AG04450 (cell line): ENCODE data around the gene RSPH4A. TPM values are rescaled to one million over a fixed set of nuclear protein-coding genes. Genes with fewer than 3 reads are reported as not detected.

Experiments used
- CTCF ChIA-PET: fragments of 300-600, 350-600 bp; formaldehyde crosslinking; extraction: SDS; loops from one replicate; lab custom pipeline; 2022; ENCODE audit warnings: antibody characterized with exemption, inconsistent platforms; lab: Charles Lee
- POLR2A ChIA-PET: fragments of 350-600 bp; formaldehyde crosslinking; extraction: SDS; loops from one replicate; lab custom pipeline; 2021; ENCODE audit warnings: antibody characterized with exemption, inconsistent platforms; lab: Yijun Ruan, JAX
- DNase-seq: peaks from one replicate; pipeline ENCODE4 v3.0.0-alpha.2; 2011; ENCODE audit warnings: low read depth, low spot score
- H3K27ac ChIP-seq: one replicate; pipeline ENCODE4 v1.5.1; 2012; ENCODE audit warnings: low read depth, low read length, control low read depth
- H3K27me3 ChIP-seq: one replicate; pipeline ENCODE4 v1.6.0; 2012; ENCODE audit warnings: low read length; ENCODE audit not compliant: control insufficient read depth, insufficient read depth
- H3K4me3 ChIP-seq: 2 replicates; pipeline ENCODE4 v1.5.1; 2011; ENCODE audit warnings: mild to moderate bottlenecking, low read depth, low read length, control low read depth
- H3K9me3 ChIP-seq: 2 replicates; pipeline ENCODE4 v1.5.1; 2012; ENCODE audit warnings: low read length; ENCODE audit not compliant: control insufficient read depth, insufficient read depth
- polyA plus RNA-seq: library from polyadenylated mRNA; depleted of rRNA; stranded (reverse); fragments of >200 nt; gene quantifications from 2 replicates; pipeline ENCODE4 v1.2.3, GENCODE V29; 2011; rRNA removed
- TF ChIP-seq, protein P1 (sequence below): IDR thresholded peaks from 2 replicates; pipeline ENCODE4 v1.5.1; 2011; ENCODE audit warnings: low read depth, low read length, control low read depth, inconsistent platforms

The RSPH4A gene
- polyA plus RNA-seq, 1 experiment = 0.09 TPM

DNA sequence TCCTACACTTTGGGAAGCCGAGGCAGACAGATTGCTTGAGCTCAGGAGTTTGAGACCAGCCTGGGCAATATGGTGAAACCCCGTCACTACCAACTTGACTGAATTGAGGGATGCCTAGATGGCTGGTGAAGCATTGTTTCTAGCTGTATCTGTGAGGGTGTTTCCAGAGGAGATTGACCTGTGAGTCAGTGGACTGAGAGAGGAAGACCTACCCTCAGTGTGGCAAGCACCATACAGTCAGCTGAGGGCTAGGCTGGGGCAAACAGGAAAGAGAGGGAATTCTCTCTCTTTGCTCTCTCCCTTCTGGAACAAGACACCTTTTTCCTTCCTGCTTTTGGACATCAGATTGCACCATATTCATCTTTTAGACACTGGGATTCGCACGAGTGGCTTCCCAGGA, 56.0 kb downstream of the RSPH4A start:
- ChIA-PET POLR2A (no interaction called here), CTCF (no interaction called here)
- no peak overlapping the region for H3K27ac ChIP-seq

DNA sequence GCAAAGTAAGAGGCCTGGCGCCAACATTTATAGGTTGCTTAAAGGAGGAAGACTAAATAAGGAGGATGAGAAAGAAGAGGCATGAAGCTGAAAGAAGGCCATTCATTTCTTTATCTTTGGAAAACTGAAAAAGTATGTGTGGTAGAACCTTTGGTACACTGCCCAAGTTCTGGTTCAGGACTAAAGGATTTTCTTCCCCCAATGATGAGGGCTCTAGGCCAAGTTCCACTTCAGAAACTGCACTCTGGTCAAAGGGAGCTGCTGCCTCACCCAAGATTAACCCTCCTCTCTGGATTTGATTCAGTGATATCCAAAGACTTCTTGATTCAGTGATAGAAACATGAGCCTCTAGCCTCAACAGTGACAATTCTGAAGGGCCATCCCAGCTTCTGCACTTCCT, 59.7 kb downstream of the RSPH4A start:
- DNase-seq = no peak
- CTCF ChIA-PET = no interaction called here

More for the DNA sequence above, 56.0 kb downstream of the RSPH4A start:
- TF ChIP-seq, protein P1, sequence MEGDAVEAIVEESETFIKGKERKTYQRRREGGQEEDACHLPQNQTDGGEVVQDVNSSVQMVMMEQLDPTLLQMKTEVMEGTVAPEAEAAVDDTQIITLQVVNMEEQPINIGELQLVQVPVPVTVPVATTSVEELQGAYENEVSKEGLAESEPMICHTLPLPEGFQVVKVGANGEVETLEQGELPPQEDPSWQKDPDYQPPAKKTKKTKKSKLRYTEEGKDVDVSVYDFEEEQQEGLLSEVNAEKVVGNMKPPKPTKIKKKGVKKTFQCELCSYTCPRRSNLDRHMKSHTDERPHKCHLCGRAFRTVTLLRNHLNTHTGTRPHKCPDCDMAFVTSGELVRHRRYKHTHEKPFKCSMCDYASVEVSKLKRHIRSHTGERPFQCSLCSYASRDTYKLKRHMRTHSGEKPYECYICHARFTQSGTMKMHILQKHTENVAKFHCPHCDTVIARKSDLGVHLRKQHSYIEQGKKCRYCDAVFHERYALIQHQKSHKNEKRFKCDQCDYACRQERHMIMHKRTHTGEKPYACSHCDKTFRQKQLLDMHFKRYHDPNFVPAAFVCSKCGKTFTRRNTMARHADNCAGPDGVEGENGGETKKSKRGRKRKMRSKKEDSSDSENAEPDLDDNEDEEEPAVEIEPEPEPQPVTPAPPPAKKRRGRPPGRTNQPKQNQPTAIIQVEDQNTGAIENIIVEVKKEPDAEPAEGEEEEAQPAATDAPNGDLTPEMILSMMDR = no peak
- no peak for DNase-seq
- Histone ChIP-seq H3K9me3 (no peaks in the 10 kb centered on the region), H3K27me3 (peaks cover 10% of the 10 kb centered on the region), H3K4me3 (no peak overlapping the region)

DNA sequence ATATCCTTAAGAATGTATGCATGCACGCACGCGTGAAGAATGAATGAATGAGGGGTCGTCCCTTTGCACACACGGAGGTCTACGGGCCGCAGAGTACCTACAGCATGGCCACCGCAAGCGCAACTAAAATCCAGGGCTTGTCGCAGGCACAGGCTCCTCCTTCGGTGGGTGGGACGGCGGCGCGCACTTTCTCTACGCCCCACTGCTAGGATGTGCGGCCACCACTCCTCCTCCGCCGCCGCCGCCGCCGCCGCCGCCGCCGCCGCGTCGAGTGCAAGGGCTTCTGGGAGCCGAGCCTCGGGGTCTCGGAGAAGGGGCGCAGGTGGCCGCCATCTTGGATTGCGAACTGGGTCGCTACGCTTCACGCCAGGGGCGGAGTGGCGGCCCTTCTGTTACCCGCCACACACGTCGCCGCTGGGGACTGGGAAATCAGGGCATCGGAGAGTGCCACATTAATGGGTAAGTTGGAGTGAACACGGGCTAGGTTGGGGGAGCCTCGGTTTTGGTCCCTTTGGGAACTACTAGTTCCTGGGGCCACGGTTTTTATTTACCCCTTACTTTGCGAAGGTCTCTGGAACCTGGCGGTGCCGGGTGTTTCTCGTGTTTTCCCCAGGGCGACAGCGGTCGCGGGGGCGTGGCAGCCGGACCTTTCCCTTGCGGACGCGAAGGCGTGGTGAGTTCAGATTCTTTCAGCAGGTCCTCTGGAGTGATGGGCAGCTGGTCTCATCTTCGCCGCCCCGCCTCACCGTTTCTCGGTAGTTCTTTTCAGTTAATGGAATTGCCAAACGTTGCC, 64.8 kb downstream of the RSPH4A start, which contains the start of gene KPNA5:
Gene KPNA5 (plus strand): TSS at position 332 of the 793 bp plus-strand sequence. CDS start 124 bp downstream, at position 456.
- no peaks in the 10 kb centered on the region; the same call in 1 of the 2 replicates for H3K9me3 ChIP-seq
- H3K4me3 ChIP-seq = peak within 1 kb of the TSS; percentile 96
- ChIA-PET POLR2A (interaction anchor here (0.6 kb wide), 1 partner anchor 15 kb away, joined by 3 read pairs; no protein-coding TSS in a partner anchor), CTCF (interaction anchor here (0.6 kb wide), 1 partner anchor 15 kb away, joined by 3 read pairs; no protein-coding TSS in a partner anchor)
- no peaks in the 10 kb centered on the region for H3K27me3 ChIP-seq
- TF ChIP-seq, protein P1 = no peak
- DNase-seq = peak; percentile 55
- peak within 1 kb of the TSS; percentile 92 for H3K27ac ChIP-seq

More for the DNA sequence above, 59.7 kb downstream of the RSPH4A start:
- no peaks in the 10 kb centered on the region; the same call in 1 of the 2 replicates for H3K9me3 ChIP-seq
- no peak overlapping the region for H3K27ac ChIP-seq
- POLR2A ChIA-PET = no interaction called here
- peaks cover 10% of the 10 kb centered on the region for H3K27me3 ChIP-seq
- TF ChIP-seq, protein P1 = no peak
- H3K4me3 ChIP-seq = no peak overlapping the region

DNA sequence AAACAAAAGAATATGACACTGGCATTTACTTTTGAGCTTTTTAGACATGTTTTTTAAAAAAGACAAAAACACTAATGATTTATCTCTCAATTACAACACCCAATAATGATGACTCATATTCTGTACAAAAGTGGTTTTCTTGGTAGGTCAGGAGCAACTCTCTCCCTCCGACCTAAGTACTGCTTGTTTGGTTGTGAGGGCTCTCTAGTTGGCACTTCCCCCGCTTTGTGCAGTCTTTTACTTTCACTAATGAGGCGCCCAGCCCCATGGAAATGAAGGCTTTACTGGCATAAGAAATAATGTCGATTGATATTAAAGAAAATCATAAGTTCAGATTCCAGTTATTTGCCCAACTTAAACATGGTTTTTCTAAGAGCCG, 66.0 kb downstream of the RSPH4A start:
- Histone ChIP-seq H3K9me3 (no peaks in the 10 kb centered on the region; the same call in 1 of the 2 replicates), H3K27me3 (no peaks in the 10 kb centered on the region), H3K4me3 (peak overlapping the region; percentile 96), H3K27ac (no peak overlapping the region)
- DNase-seq = no peak
- ChIA-PET CTCF (no interaction called here), POLR2A (no interaction called here)
- TF ChIP-seq, protein P1 = no peak

Other genes with a start within 250 kb of the RSPH4A start
- gene DSE, start 245.5 kb upstream of the RSPH4A start, polyA plus RNA-seq = 85.7 and 86.2 TPM in 2 replicates
- gene CALHM6, start 155.1 kb upstream of the RSPH4A start, polyA plus RNA-seq = 0.51 and 0.81 TPM in 2 replicates
- 6.8 and 7.7 TPM in 2 replicates for gene CALHM5, start 104.8 kb upstream of the RSPH4A start, polyA plus RNA-seq
- 0.19 TPM in 1 of 2 replicates, not detected in the other for gene TRAPPC3L, start 70.8 kb upstream of the RSPH4A start, polyA plus RNA-seq
- gene CALHM4, start 62.7 kb upstream of the RSPH4A start, polyA plus RNA-seq = 0.11 TPM in 1 of 2 replicates, not detected in the other
- gene RWDD1, start 45.0 kb upstream of the RSPH4A start, polyA plus RNA-seq = 43.0 and 56.9 TPM in 2 replicates
- 6.9 and 11.9 TPM in 2 replicates for gene ZUP1, start 52.3 kb downstream of the RSPH4A start, polyA plus RNA-seq
- gene KPNA5, start 64.7 kb downstream of the RSPH4A start, polyA plus RNA-seq = 5.1 and 8.4 TPM in 2 replicates
- 7.8 and 10.9 TPM in 2 replicates for gene FAM162B, start 149.2 kb downstream of the RSPH4A start, polyA plus RNA-seq
- not detected in 2 replicates for gene GPRC6A, start 212.6 kb downstream of the RSPH4A start, polyA plus RNA-seq